Smooth muscle cell (in vitro differentiated cells): ENCODE measurements around the gene PEMT. TPM values are rescaled to one million over a fixed set of nuclear protein-coding genes. Genes with fewer than 3 reads are reported as not detected.

Experiments
- DNase-seq: peaks from one replicate; lab custom pipeline; 2025; ENCODE audit not compliant: unreplicated experiment; lab: John Stamatoyannopoulos, UW
- H2AFZ ChIP-seq: fragments of 200-600 bp; sonication (generic); 2 replicates; pipeline ENCODE4 v1.6.0; 2016; ENCODE audit warnings: antibody characterized with exemption, low read depth, mild to moderate bottlenecking
- H3F3A ChIP-seq: fragments of 200-600 bp; sonication (generic); 2 replicates; pipeline ENCODE4 v1.6.0; 2017; ENCODE audit warnings: antibody characterized with exemption, low read depth
- H3K27ac ChIP-seq: fragments of 200-600 bp; sonication (generic); 2 replicates; pipeline ENCODE4 v1.5.1; 2016; ENCODE audit warnings: low read depth, mild to moderate bottlenecking
- H3K27me3 ChIP-seq: fragments of 200-600 bp; sonication (generic); 2 replicates; pipeline ENCODE4 v1.6.1; 2016; ENCODE audit warnings: low read depth, mild to moderate bottlenecking
- H3K36me3 ChIP-seq: fragments of 200-600 bp; sonication (generic); 2 replicates; pipeline ENCODE4 v1.5.1; 2016; ENCODE audit warnings: low read depth
- H3K4me1 ChIP-seq: fragments of 200-600 bp; sonication (generic); 2 replicates; pipeline ENCODE4 v1.5.1; 2016; ENCODE audit warnings: low read depth
- H3K4me2 ChIP-seq: fragments of 200-600 bp; sonication (generic); 2 replicates; pipeline ENCODE4 v1.6.0; 2016; ENCODE audit warnings: mild to moderate bottlenecking
- H3K4me3 ChIP-seq: fragments of 200-600 bp; sonication (generic); 2 replicates; pipeline ENCODE4 v1.5.1; 2016; ENCODE audit warnings: mild to moderate bottlenecking
- H3K79me2 ChIP-seq: fragments of 200-600 bp; sonication (generic); 2 replicates; pipeline ENCODE4 v1.6.0; 2016; ENCODE audit warnings: low read depth, mild to moderate bottlenecking
- H3K9ac ChIP-seq: fragments of 200-600 bp; sonication (generic); 2 replicates; pipeline ENCODE4 v1.6.0; 2016; ENCODE audit warnings: low read depth
- H3K9me3 ChIP-seq: fragments of 200-600 bp; sonication (generic); replicated peaks from 2 replicates; pipeline ENCODE4 v1.5.1; 2016; ENCODE audit warnings: low read depth
- H4K20me1 ChIP-seq: fragments of 200-600 bp; sonication (generic); 2 replicates; pipeline ENCODE4 v1.6.0; 2016; ENCODE audit warnings: low read depth
- CTCF ChIP-seq: fragments of 200-600 bp; sonication (generic); IDR thresholded peaks from 2 replicates; pipeline ENCODE4 v1.5.1; 2017; ENCODE audit warnings: borderline replicate concordance, mild to moderate bottlenecking, antibody characterized with exemption; ENCODE audit not compliant: insufficient read depth, poor library complexity, severe bottlenecking
- whole genome bisulfite sequencing: methylation state at CpG from one replicate; pipeline ENCODE4 v1.1.7; 2016; ENCODE audit warnings: low lambda C conversion rate; 5-methylcytosine and 5-hydroxymethylcytosine counted together
- polyA plus RNA-seq: library from polyadenylated mRNA; unstranded; fragments of >200 nt; fragmentation: Nextera tagmentation; extraction: Ambion mirVana; gene quantifications from 2 replicates; pipeline ENCODE4 v1.2.1, GENCODE V29; 2016
- total RNA-seq: library from RNA; depleted of rRNA; stranded (reverse); fragments of >200 nt; gene quantifications from 2 replicates; pipeline ENCODE4 v1.2.3, GENCODE V29; 2014

PEMT gene
- total and polyA plus RNA-seq, 2 experiments from 2014 or later, result 43.8 to 69.9 TPM

GRCh38 chr17:17500999-17501605 lies 90.4 kb downstream of the PEMT start:
- Histone ChIP-seq H3K9me3 (no peaks in the 10 kb centered on the region), H3K79me2 (no peaks in the 10 kb centered on the region), H3K27me3 (no peaks in the 10 kb centered on the region), H2AFZ (no peak overlapping the region), H3K9ac (no peak overlapping the region), H3K4me3 (no peak overlapping the region), H4K20me1 (no peaks in the 10 kb centered on the region), H3F3A (no peaks in the 10 kb centered on the region), H3K4me2 (no peak overlapping the region), H3K36me3 (no peaks in the 10 kb centered on the region), H3K27ac (no peak overlapping the region), H3K4me1 (no peaks in the 10 kb centered on the region)
- TF ChIP-seq CTCF, result peak; percentile 17
- no peak for DNase-seq
- 41% methylated on average over 14 of the region's 14 CpGs for WGBS

GRCh38 chr17:17499402-17500145 lies 91.9 kb downstream of the PEMT start:
- H3K36me3 ChIP-seq, result no peaks in the 10 kb centered on the region
- H4K20me1 ChIP-seq, result peaks cover 2% of the 10 kb centered on the region
- no peaks in the 10 kb centered on the region for H3K79me2 ChIP-seq
- H3K9ac ChIP-seq, result no peak overlapping the region
- no peak overlapping the region for H3K4me3 ChIP-seq
- 95% methylated on average over 17 of the region's 17 CpGs for WGBS
- H3K27ac ChIP-seq, result no peak overlapping the region
- H3K4me1 ChIP-seq, result peaks cover 14% of the 10 kb centered on the region
- no peak for TF ChIP-seq CTCF
- H3K9me3 ChIP-seq, result no peaks in the 10 kb centered on the region
- H2AFZ ChIP-seq, result no peak overlapping the region
- DNase-seq, result no peak
- no peaks in the 10 kb centered on the region for H3K27me3 ChIP-seq
- H3K4me2 ChIP-seq, result no peak overlapping the region
- peaks cover 3% of the 10 kb centered on the region for H3F3A ChIP-seq

- H3K79me2 ChIP-seq, result no peaks in the 10 kb centered on the region
- no peak overlapping the region for H3K4me2 ChIP-seq
- no peak overlapping the region for H3K27ac ChIP-seq
- 90% methylated on average over 16 of the region's 16 CpGs for WGBS
- peaks cover 9% of the 10 kb centered on the region for H4K20me1 ChIP-seq
- TF ChIP-seq CTCF, result no peak
- H3K4me1 ChIP-seq, result peaks cover 22% of the 10 kb centered on the region
- no peak for DNase-seq
- peaks cover 3% of the 10 kb centered on the region for H3F3A ChIP-seq
- H3K36me3 ChIP-seq, result no peaks in the 10 kb centered on the region
- H3K27me3 ChIP-seq, result no peaks in the 10 kb centered on the region
- no peaks in the 10 kb centered on the region for H3K9me3 ChIP-seq
- H2AFZ ChIP-seq, result no peak overlapping the region
- no peak overlapping the region for H3K4me3 ChIP-seq
- no peak overlapping the region for H3K9ac ChIP-seq
These were observed 92.8 kb downstream of the PEMT start for GRCh38 chr17:17498606-17499301.
